ENCODE data around the gene CLEC4C.

CLEC4C gene

DNA sequence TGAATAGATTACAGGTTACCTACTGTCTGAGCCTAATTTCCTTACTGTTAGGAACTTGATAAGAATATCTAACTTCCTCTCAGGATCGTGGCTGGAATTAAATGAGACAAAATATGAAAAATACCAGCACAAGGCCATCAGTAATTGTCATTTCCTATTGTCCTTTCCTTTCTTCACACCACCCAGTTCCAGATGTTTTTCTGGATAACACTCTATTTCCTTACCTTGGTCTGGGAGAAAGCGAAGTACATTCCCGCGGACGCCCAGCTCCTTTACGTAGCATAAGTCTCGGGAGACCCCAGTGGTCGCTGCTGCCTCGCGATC is 52.0 kb downstream of the CLEC4C start (continued):
- TF ChIP-seq BCL11B (tag by site-specific recombination; IDR thresholded peaks at IDR 0.05; ENCODE audit: low read depth) (no peak), ZNF140 (tag by site-specific recombination; IDR thresholded peaks at IDR 0.05) (no peak)

DNA sequence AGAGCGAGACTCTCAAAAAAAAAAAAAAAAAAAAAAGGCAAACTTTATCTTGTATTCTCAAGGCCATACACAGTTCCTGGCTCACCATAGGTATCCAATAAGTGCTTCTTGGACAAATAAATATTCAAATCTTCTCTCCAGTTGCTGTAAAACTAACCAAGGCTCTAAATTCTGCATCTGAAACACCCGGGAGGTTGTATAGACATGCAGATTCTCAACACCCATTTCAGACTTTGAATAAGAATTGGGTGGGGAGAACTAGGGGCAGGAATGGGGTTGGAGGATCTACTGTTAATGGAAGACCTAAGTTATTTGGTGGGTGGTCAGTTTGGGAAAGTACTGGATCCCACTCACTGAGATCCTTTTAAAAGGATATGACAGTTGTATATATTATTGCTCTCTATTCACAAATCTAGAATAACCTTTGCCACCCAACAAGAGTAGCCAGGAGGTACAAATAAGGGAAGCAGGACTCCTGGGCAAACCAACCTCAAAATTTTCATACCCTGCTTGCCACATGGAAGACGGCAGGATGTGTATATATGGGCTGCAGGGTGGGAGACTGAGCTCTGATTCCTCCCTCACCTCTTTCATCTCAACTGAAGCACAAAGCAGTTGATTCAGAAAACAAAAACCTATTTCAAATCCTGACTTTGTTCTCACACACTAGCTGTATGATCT is 52.5 kb downstream of the CLEC4C start:
- POLR2A ChIA-PET: no interaction called here
- no peak overlapping the region for H3K27ac ChIP-seq (ENCODE audit: extremely low read depth, low read depth, low read length)

DNA sequence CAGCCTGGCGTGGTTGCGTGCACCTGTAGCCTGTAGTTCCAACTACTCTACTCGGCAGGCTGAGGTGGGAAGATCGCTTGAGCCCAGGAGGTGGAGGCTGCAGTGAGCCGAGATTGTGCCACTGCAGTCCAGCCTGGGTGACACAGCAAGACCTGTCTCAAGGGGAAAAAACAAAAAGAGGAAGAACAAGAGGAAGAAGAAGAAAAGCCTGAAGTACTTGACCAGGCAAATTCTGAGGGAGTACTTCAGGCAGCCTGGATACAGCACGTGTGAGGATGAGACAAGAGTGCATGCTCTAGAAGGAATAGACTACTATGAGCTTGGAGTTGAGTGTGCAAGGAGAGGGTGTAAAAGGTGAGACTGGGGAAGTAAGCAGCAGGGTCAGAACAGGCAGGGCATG is 53.4 kb downstream of the CLEC4C start:
- TF ChIP-seq ZNF214 (tag by site-specific recombination; IDR thresholded peaks at IDR 0.05; ENCODE audit: borderline replicate concordance) (no peak), ZNF24 (tag by site-specific recombination; IDR thresholded peaks at IDR 0.05) (no peak), ZNF558 (tag by site-specific recombination; IDR thresholded peaks at IDR 0.05) (no peak), ZNF221 (tag by site-specific recombination; IDR thresholded peaks at IDR 0.05; ENCODE audit: borderline replicate concordance) (no peak), ZNF350 (tag by site-specific recombination; IDR thresholded peaks at IDR 0.05) (no peak), ZNF292 (tag by site-specific recombination; IDR thresholded peaks at IDR 0.05; ENCODE audit: borderline replicate concordance, low read depth) (no peak), ZNF785 (tag by site-specific recombination; IDR thresholded peaks at IDR 0.05) (no peak), ZNF132 (tag by site-specific recombination; IDR thresholded peaks at IDR 0.05; ENCODE audit: borderline replicate concordance) (no peak), ZNF664 (tag by site-specific recombination; IDR thresholded peaks at IDR 0.05) (no peak), ZNF48 (tag by site-specific recombination; IDR thresholded peaks at IDR 0.05) (no peak), ZNF837 (tag by site-specific recombination; IDR thresholded peaks at IDR 0.05) (no peak), ZXDB (tag by site-specific recombination; IDR thresholded peaks at IDR 0.05) (no peak), ZNF404 (tag by site-specific recombination; IDR thresholded peaks at IDR 0.05) (no peak), TRIM28 (IDR thresholded peaks at IDR 0.05; ENCODE audit: borderline replicate concordance, low read length) (no peak), ZBTB8A (tag by site-specific recombination; IDR thresholded peaks at IDR 0.05) (no peak), ZNF157 (tag by site-specific recombination; IDR thresholded peaks at IDR 0.05) (no peak)
- CTCF ChIA-PET: interaction anchor here (1.3 kb wide), 1 partner anchor 107 kb away, joined by 3 read pairs; no protein-coding TSS in a partner anchor
- H3K9me3 ChIP-seq (ENCODE audit: control insufficient read depth, insufficient read depth, low read depth, low read length): no peaks in the 10 kb centered on the region
- peaks cover 5% of the 10 kb centered on the region for H3K4me1 ChIP-seq (ENCODE audit: control insufficient read depth, insufficient read depth, low read length)
- no peaks in the 10 kb centered on the region for H3K36me3 ChIP-seq (ENCODE audit: control insufficient read depth in 2 of 2, insufficient read depth in 1 of 2, low read length in 2 of 2)
- POLR2A ChIA-PET: no interaction called here
- H3K27ac ChIP-seq (ENCODE audit: extremely low read depth, low read depth, low read length): no peak overlapping the region
- H3K4me3 ChIP-seq (ENCODE audit: low read depth, low read length): no peak overlapping the region

More for the DNA sequence above, 52.5 kb downstream of the CLEC4C start:
- TF ChIP-seq ZXDB (tag by site-specific recombination; IDR thresholded peaks at IDR 0.05) (no peak), ZNF596 (tag by site-specific recombination; IDR thresholded peaks at IDR 0.05) (no peak), ZNF768 (tag by site-specific recombination; IDR thresholded peaks at IDR 0.05) (no peak), ZNF24 (tag by site-specific recombination; IDR thresholded peaks at IDR 0.05) (no peak), TCF7L2 (IDR thresholded peaks at IDR 0.05; ENCODE audit: borderline replicate concordance, low read depth, low read length) (no peak), ZNF707 (tag by site-specific recombination; IDR thresholded peaks at IDR 0.05) (no peak), ZNF473 (tag by site-specific recombination; IDR thresholded peaks at IDR 0.05) (no peak), ZNF157 (tag by site-specific recombination; IDR thresholded peaks at IDR 0.05) (no peak), ZNF530 (tag by site-specific recombination; IDR thresholded peaks at IDR 0.05; ENCODE audit: low read depth) (no peak)
- H3K4me1 ChIP-seq (ENCODE audit: control insufficient read depth, insufficient read depth, low read length): peaks cover 5% of the 10 kb centered on the region
- no peaks in the 10 kb centered on the region for H3K9me3 ChIP-seq (ENCODE audit: control insufficient read depth, insufficient read depth, low read depth, low read length)
- no peak overlapping the region for H3K4me3 ChIP-seq (ENCODE audit: low read depth, low read length)
- CTCF ChIA-PET: interaction anchor here (0.5 kb wide), 1 partner anchor 68 kb away, joined by 3 read pairs; no protein-coding TSS in a partner anchor
- no peaks in the 10 kb centered on the region for H3K36me3 ChIP-seq (ENCODE audit: control insufficient read depth in 2 of 2, insufficient read depth in 1 of 2, low read length in 2 of 2)

Measured in HEK293 (cell line).